GM12872 (cell line): ENCODE measurements around the gene RAB37.
A peak's percentile ranks its signal among the peaks of the same experiment; 100 is the strongest.

Experiments used
- CTCF ChIP-seq: IDR thresholded peaks from 3 replicates; pipeline ENCODE4 v1.5.1; 2011; ENCODE audit warnings: low read depth, mild to moderate bottlenecking, low read length, moderate library complexity; ENCODE audit not compliant: insufficient read depth

RAB37 gene

GRCh38 chr17:74758848-74759168 lies 21.8 kb downstream of the RAB37 start:
- TF ChIP-seq CTCF: no peak

- peak; percentile 53; the same call in 1 of the 3 replicates for TF ChIP-seq CTCF
Observed at GRCh38 chr17:74759243-74759801, 22.3 kb downstream of the RAB37 start.

GRCh38 chr17:74759941-74760340 lies 22.9 kb downstream of the RAB37 start:
- TF ChIP-seq CTCF: no peak

GRCh38 chr17:74760404-74761105 lies 23.5 kb downstream of the RAB37 start:
- no peak for TF ChIP-seq CTCF

- no peak for TF ChIP-seq CTCF
Observed at GRCh38 chr17:74761419-74761818, 24.4 kb downstream of the RAB37 start.

- no peak for TF ChIP-seq CTCF
Observed at GRCh38 chr17:74761931-74762330, 24.9 kb downstream of the RAB37 start.

- no peak for TF ChIP-seq CTCF
Observed at GRCh38 chr17:74763565-74764387, 26.7 kb downstream of the RAB37 start.
